ENCODE measurements around the gene HTR3E. TPM values are rescaled to one million over a fixed set of nuclear protein-coding genes. Genes with fewer than 3 reads are reported as not detected.

HTR3E gene
- total RNA-seq, 1 donor = not detected

- H3K27ac ChIP-seq (ENCODE audit: low read depth, low read length) = peak overlapping the region; percentile 83
- H3K4me3 ChIP-seq (ENCODE audit: insufficient read depth, low read length) = peak overlapping the region; percentile 89
- no peaks in the 10 kb centered on the region for H3K27me3 ChIP-seq (ENCODE audit: insufficient read depth, low read length)
- peaks cover 16% of the 10 kb centered on the region for H4K20me1 ChIP-seq (ENCODE audit: insufficient read depth, low read length)
- H2AFZ ChIP-seq (ENCODE audit: low read length) = peak overlapping the region; percentile 100
- H3K79me2 ChIP-seq (ENCODE audit: insufficient read depth, low read length) = peaks cover 40% of the 10 kb centered on the region
- peaks cover 9% of the 10 kb centered on the region for H3K36me3 ChIP-seq (ENCODE audit: insufficient read depth, low read length)
- peaks cover 19% of the 10 kb centered on the region for H3K4me1 ChIP-seq (ENCODE audit: insufficient read depth, low read length)
- DNase-seq (ENCODE audit: insufficient read length, low spot score, missing footprints) = no peak
- H3K9me3 ChIP-seq (ENCODE audit: low read depth, low read length) = no peaks in the 10 kb centered on the region
- H3K4me2 ChIP-seq (ENCODE audit: insufficient read depth, low read length) = peak overlapping the region; percentile 100
- no peak for TF ChIP-seq CTCF (IDR thresholded peaks at IDR 0.05; ENCODE audit: extremely low read depth, low read depth, low read length)
These were observed 37.9 kb downstream of the HTR3E start for GRCh38 chr3:184134746-184135148.

- Histone ChIP-seq H3K79me2 (ENCODE audit: insufficient read depth, low read length) (peaks cover 45% of the 10 kb centered on the region), H3K4me2 (ENCODE audit: insufficient read depth, low read length) (peak within 1 kb of the TSS; percentile 100), H2AFZ (ENCODE audit: low read length) (peak within 1 kb of the TSS; percentile 100), H3K36me3 (ENCODE audit: insufficient read depth, low read length) (peaks cover 14% of the 10 kb centered on the region), H4K20me1 (ENCODE audit: insufficient read depth, low read length) (peaks cover 16% of the 10 kb centered on the region), H3K4me1 (ENCODE audit: insufficient read depth, low read length) (peaks cover 19% of the 10 kb centered on the region), H3K27me3 (ENCODE audit: insufficient read depth, low read length) (no peaks in the 10 kb centered on the region), H3K27ac (ENCODE audit: low read depth, low read length) (peak within 1 kb of the TSS; percentile 83), H3K4me3 (ENCODE audit: insufficient read depth, low read length) (peak within 1 kb of the TSS; percentile 89), H3K9me3 (ENCODE audit: low read depth, low read length) (no peaks in the 10 kb centered on the region)
- DNase-seq (ENCODE audit: insufficient read length, low spot score, missing footprints) = peak; percentile 87
- TF ChIP-seq CTCF (IDR thresholded peaks at IDR 0.05; ENCODE audit: extremely low read depth, low read depth, low read length) = peak; percentile 34
These were observed 38.5 kb downstream of the HTR3E start, which contains the start of gene EIF2B5 for GRCh38 chr3:184135149-184135910. Gene EIF2B5, plus strand, starts transcription at chr3:184135358. Its CDS starts 28 bp downstream, at chr3:184135386.

- peaks cover 50% of the 10 kb centered on the region for H3K79me2 ChIP-seq (ENCODE audit: insufficient read depth, low read length)
- TF ChIP-seq CTCF (IDR thresholded peaks at IDR 0.05; ENCODE audit: extremely low read depth, low read depth, low read length) = no peak
- H3K4me2 ChIP-seq (ENCODE audit: insufficient read depth, low read length) = peak overlapping the region; percentile 100
- H3K4me1 ChIP-seq (ENCODE audit: insufficient read depth, low read length) = peaks cover 19% of the 10 kb centered on the region
- peak overlapping the region; percentile 89 for H3K4me3 ChIP-seq (ENCODE audit: insufficient read depth, low read length)
- H3K36me3 ChIP-seq (ENCODE audit: insufficient read depth, low read length) = peaks cover 20% of the 10 kb centered on the region
- no peaks in the 10 kb centered on the region for H3K27me3 ChIP-seq (ENCODE audit: insufficient read depth, low read length)
- peak; percentile 55 for DNase-seq (ENCODE audit: insufficient read length, low spot score, missing footprints)
- H3K9me3 ChIP-seq (ENCODE audit: low read depth, low read length) = no peaks in the 10 kb centered on the region
- H4K20me1 ChIP-seq (ENCODE audit: insufficient read depth, low read length) = peaks cover 16% of the 10 kb centered on the region
- H2AFZ ChIP-seq (ENCODE audit: low read length) = peak overlapping the region; percentile 100
- peak overlapping the region; percentile 83 for H3K27ac ChIP-seq (ENCODE audit: low read depth, low read length)
These were observed 39.0 kb downstream of the HTR3E start for GRCh38 chr3:184135911-184136260.

GRCh38 chr3:184140436-184140835 is 43.6 kb downstream of the HTR3E start:
- DNase-seq (ENCODE audit: insufficient read length, low spot score, missing footprints) = no peak
- Histone ChIP-seq H3K4me3 (ENCODE audit: insufficient read depth, low read length) (no peak overlapping the region), H3K9me3 (ENCODE audit: low read depth, low read length) (no peaks in the 10 kb centered on the region), H3K79me2 (ENCODE audit: insufficient read depth, low read length) (peaks cover 46% of the 10 kb centered on the region), H4K20me1 (ENCODE audit: insufficient read depth, low read length) (peaks cover 17% of the 10 kb centered on the region), H2AFZ (ENCODE audit: low read length) (no peak overlapping the region), H3K36me3 (ENCODE audit: insufficient read depth, low read length) (peaks cover 65% of the 10 kb centered on the region), H3K4me2 (ENCODE audit: insufficient read depth, low read length) (no peak overlapping the region), H3K27ac (ENCODE audit: low read depth, low read length) (no peak overlapping the region), H3K4me1 (ENCODE audit: insufficient read depth, low read length) (peaks cover 11% of the 10 kb centered on the region), H3K27me3 (ENCODE audit: insufficient read depth, low read length) (no peaks in the 10 kb centered on the region)
- no peak for TF ChIP-seq CTCF (IDR thresholded peaks at IDR 0.05; ENCODE audit: extremely low read depth, low read depth, low read length)

Data from osteoblast (primary cell).